Measurements from ENCODE around the gene RHEB.

RHEB gene

DNA sequence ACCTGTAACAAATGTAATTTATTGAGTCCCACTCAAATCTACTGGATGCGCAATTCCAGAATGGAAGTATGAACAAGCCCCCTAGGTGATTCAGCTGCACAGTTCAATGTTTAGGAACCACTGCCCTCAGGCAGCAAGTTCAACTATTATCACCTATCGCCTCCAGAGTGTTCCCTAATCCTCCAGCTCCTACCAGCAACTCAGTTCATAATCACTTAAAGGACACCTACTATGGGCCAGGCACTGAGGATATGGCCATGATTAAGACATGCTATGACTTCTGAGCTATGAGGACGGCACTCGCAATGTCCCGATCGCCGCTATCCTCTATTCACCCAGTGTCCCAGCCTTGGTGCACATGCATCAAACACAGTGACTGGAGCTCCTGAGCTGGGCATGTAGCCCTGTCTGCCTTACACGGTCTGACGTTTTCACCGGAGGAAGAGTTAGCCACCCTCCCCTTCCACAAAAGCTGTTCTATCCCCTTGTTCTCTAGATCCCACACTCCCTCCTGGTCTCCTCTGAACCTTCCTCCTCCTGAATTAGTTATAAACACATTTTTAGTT lies 22.3 kb downstream of the RHEB start:
- ATAC-seq (no peak), DNase-seq (no peak)
- Mint-ChIP-seq H3K4me3 (no peak overlapping the region), H3K27me3 (no peaks in the 10 kb centered on the region), H3K9me3 (no peaks in the 10 kb centered on the region), H3K4me1 (peaks cover 80% of the 10 kb centered on the region), H3K27ac (no peak overlapping the region)

DNA sequence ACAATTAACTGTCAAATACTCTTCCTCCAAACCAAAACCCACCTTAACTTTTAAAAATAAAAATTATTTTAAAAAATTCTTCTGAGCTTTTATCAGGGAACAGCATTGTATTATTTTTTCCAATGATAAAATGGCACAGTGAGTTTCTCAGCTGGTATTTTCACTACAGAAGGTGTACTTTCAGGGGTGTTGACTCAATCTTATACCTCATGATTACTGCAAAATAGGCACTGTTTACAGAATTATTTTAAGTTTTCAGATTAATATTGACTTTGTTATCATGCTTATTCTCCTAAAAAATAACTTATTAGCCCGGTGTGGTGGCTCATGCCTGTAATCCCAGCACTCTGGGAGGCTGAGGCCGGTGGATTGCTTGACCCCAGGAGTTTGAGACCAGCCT lies 24.3 kb downstream of the RHEB start:
- no peaks in the 10 kb centered on the region for H3K27me3 Mint-ChIP-seq
- H3K9me3 Mint-ChIP-seq, result no peaks in the 10 kb centered on the region
- DNase-seq (no peak), ATAC-seq (no peak)
- H3K4me1 Mint-ChIP-seq, result peaks cover 67% of the 10 kb centered on the region
- no peak overlapping the region for H3K27ac Mint-ChIP-seq
- no peak overlapping the region for H3K4me3 Mint-ChIP-seq

DNA sequence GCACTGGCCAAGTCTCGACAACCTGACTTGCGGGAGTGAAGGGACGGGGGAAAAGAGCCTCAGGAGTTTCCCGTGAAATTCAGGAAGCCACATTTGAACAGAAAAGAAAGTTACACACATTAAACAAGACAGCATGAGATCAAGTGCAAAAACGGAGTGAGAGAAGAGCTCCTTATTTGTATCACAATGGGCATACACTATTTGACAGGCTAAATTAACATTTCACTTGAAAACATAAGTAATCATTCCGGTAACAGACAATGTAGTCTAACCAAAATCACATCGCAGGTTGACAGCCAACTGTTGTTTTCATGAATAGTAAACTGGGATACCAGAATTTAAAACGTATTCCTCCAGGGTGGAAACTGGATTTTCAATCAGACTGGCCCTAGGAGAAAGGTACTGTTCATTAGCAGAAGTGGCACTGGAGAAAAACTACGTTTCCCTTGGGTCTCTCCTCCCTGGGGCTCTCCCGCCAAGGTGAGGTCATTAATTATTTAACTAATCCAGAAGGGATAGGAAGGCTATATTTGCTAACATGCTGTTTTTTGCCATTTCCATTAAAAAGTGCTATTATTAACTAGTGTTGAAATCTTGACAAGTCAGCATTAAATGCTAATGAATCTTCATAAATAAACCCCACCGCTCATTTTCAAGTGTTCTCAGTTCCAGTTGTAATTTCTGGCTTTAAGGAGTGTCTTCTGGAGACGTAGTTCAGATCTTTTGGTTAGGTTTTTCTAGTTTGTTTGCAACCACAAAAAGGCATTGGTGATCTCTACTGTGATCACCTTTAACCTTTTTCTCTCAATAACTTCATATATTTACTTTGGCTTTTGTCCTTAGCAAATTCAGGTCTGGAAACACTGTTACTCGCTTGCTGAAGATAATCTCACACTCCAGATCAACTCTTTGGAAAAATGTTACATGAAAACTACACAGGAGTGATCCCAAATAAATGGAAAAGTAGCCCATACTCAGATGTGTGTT lies 25.1 kb downstream of the RHEB start:
- no peaks in the 10 kb centered on the region for H3K9me3 Mint-ChIP-seq
- no peak overlapping the region for H3K4me3 Mint-ChIP-seq
- H3K27ac Mint-ChIP-seq, result peak overlapping the region in 1 of 2 donors; percentile 15
- ATAC-seq (no peak), DNase-seq (no peak)
- peaks cover 59% of the 10 kb centered on the region for H3K4me1 Mint-ChIP-seq
- H3K27me3 Mint-ChIP-seq, result no peaks in the 10 kb centered on the region

DNA sequence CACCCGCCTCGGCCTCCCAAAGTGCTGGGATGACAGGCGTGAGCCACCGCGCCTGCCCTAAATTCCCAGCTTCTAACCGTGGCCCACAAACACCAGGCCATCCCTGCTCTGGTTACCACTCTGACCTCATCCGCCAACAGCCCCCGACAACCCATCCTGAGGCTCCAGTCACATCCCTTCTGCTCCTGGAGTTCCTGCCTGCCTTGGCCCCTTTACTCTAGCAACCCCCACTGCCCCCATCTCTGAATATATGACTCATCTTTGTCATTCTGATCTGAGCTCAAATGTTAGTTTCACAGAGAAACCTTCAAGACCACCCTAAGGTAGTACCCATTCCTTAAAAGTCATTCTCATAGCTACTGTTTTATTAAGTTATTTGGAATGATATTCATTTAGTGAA lies 26.6 kb downstream of the RHEB start:
- no peak for ATAC-seq
- peak overlapping the region in 1 of 2 donors; percentile 54 for H3K27ac Mint-ChIP-seq
- H3K9me3 Mint-ChIP-seq, result no peaks in the 10 kb centered on the region
- H3K4me3 Mint-ChIP-seq, result no peak overlapping the region
- H3K27me3 Mint-ChIP-seq, result no peaks in the 10 kb centered on the region
- DNase-seq, result no peak
- peaks cover 45% of the 10 kb centered on the region for H3K4me1 Mint-ChIP-seq

DNA sequence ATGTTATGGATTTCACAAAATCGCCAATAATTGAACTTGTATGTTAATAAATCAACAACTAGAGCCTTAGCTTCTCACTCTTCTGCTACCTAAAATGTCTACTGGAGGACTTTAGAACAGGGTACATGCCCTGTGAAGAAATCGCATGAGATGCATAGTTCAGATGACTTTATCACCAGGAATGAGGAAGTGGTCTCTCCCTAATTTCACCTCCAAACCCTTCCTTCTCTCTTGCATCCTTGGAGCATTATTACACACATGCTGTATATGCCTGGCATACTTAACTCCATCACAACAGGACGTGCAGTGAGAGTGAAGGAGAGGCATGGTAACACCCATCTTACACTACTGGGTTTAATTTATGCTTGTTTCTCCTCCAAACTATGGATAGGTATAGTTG lies 27.8 kb downstream of the RHEB start:
- no peak overlapping the region for H3K27ac Mint-ChIP-seq
- H3K4me3 Mint-ChIP-seq, result no peak overlapping the region
- no peak for DNase-seq
- peaks cover 34% of the 10 kb centered on the region for H3K4me1 Mint-ChIP-seq
- ATAC-seq, result no peak
- H3K27me3 Mint-ChIP-seq, result no peaks in the 10 kb centered on the region
- no peaks in the 10 kb centered on the region for H3K9me3 Mint-ChIP-seq

DNA sequence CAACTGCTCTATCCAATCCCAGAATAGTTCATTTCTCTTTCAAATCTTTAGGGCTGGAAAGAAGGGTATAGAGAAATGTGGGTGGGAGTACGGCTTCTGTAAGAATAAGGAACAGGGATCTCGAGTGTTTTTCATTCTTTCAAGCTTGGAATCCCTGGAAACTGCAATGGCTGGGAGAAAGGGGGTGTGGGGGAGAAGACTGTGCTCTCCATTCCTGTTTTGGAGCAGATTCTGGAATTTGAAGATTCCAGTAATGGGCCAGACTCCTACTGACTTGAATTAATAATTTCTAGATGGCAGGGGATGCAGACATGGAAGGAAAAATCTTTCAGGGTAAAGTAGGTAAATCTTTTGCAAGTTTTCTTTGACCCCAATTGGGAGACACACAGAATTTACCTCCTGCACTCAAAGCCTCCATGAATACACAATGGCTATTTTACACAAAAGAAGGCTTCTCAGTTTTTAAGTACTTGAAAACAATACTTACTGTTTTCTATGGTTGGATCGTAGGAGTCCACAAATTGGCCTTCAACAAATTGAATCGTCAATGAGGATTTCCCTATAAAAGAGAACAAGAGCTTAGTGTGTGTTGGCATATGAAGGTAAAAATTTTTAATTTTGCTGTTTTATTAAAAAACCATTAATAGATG lies 29.1 kb downstream of the RHEB start:
- Mint-ChIP-seq H3K27ac (peak overlapping the region in 1 of 2 donors; percentile 54), H3K27me3 (no peaks in the 10 kb centered on the region), H3K4me3 (no peak overlapping the region), H3K9me3 (no peaks in the 10 kb centered on the region), H3K4me1 (peaks cover 33% of the 10 kb centered on the region)
- ATAC-seq, result no peak
- no peak for DNase-seq

DNA sequence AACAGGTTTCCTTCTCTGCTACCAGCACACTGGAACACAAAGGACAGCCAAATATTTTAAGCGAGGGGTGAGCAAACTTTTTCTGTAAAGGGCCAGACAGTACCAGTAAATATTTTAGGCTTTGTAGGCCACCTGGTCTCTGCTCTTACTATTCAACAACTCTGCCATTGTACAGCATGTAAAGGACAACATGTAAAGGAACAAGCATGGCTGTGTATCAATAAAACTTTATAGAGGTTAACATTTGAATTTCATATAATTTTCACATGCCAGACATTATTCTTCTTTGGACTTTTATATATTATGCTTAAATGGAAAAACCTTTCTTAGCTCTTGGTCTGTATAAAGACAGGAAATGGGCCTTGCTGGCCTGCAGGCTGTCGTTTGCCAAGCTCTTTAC lies 30.2 kb downstream of the RHEB start:
- Mint-ChIP-seq H3K27ac (peak overlapping the region in 1 of 2 donors; percentile 81), H3K4me1 (peaks cover 31% of the 10 kb centered on the region), H3K9me3 (no peaks in the 10 kb centered on the region), H3K27me3 (no peaks in the 10 kb centered on the region), H3K4me3 (no peak overlapping the region)
- ATAC-seq, result no peak
- no peak for DNase-seq

DNA sequence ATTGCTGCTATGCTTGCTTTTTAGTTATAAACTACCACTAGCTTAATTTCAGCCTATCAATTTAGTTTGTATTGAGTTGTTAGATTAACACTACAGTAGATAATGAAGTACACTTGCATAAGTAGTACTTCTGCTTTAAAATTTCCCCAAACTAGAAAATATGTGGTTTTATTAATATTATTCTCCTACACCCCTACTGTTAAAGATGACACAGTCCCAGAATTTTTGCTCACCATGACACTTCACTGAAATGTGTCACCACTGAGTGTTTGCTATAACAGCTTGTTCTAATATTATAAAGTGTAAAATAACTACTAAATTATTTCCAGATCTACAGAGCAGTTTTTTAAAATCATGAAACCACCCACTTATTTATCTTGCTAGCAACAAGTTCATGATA lies 31.6 kb downstream of the RHEB start:
- no peak for ATAC-seq
- H3K27me3 Mint-ChIP-seq, result no peaks in the 10 kb centered on the region
- no peak for DNase-seq
- peaks cover 25% of the 10 kb centered on the region for H3K4me1 Mint-ChIP-seq
- no peak overlapping the region for H3K27ac Mint-ChIP-seq
- H3K9me3 Mint-ChIP-seq, result no peaks in the 10 kb centered on the region
- no peak overlapping the region for H3K4me3 Mint-ChIP-seq

DNA sequence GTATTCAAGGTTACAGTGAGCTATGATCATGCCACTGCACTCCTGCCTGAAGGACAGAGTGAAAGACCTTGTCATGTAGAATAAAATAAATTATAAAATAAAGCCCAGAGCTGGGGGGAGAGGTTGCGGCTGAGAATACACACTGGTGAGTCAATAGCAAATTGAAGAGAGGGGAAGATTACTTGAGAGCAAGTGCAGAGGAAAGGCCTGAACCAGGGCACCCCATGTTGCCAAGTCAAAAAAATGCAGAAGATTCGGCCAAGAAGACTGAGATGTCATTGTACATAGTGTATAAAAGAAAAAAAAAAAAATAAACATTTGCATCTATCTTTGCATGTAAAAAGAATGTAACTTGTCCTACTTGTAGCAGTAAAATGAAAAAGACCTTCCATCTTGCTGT lies 32.5 kb downstream of the RHEB start:
- Mint-ChIP-seq H3K9me3 (no peaks in the 10 kb centered on the region), H3K4me1 (peaks cover 30% of the 10 kb centered on the region), H3K4me3 (no peak overlapping the region), H3K27ac (peak overlapping the region in 1 of 2 donors; percentile 66), H3K27me3 (no peaks in the 10 kb centered on the region)
- DNase-seq (no peak), ATAC-seq (no peak)

DNA sequence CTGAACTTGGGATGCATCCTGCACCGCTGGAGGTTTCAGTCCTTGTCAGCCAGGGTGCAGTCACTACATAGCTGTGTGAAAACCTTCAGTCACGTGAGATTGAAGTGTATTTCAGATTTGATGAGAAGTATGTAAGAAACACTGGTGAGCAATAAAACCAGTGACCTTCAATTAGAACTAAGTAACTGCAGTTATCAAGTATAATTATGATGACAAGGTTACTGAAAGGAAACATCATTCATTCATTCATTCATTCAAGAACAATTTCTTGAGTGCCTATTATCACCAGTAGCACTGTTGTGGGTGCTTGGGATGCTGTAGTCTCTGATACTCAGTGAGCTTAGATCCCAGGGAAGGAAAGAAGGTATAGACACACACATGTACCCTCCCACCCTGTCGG lies 33.6 kb downstream of the RHEB start:
- H3K27me3 Mint-ChIP-seq, result no peaks in the 10 kb centered on the region
- H3K4me1 Mint-ChIP-seq, result peaks cover 36% of the 10 kb centered on the region
- no peak overlapping the region for H3K27ac Mint-ChIP-seq
- H3K9me3 Mint-ChIP-seq, result no peaks in the 10 kb centered on the region
- ATAC-seq, result no peak
- DNase-seq, result no peak
- no peak overlapping the region for H3K4me3 Mint-ChIP-seq

DNA sequence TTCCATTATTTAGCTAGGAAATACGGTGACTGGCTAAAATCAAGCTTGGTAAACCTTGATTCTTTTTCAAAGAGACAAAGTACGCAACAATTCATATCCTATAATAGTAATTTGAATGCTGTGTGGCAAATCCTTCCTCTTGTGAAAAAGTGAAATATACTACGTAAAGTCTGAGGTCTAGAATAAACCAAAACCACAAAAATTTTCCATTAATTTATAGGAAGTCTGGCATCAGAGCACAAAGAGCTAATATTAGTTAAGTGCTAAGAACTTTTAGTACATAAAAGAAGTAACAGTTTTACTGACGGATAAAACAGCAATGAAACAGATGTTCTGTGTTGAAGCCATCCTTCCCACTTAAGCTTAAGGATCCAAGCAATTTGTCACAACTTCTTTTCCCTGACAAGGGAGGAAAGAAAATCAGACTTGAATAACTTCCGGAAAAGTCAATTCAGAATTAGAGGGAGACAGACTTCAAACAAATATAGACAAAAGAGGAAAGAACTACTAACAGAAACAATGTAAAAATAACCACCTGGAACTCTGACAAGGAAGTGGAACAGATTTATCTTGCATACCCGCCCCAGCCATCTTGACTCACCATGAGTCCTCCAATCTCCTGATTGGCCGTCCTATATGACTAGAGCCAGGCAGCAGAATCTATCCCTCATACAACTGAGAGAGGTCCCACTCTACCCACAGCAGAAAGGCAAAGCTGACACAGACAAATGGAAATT lies 34.6 kb downstream of the RHEB start:
- DNase-seq (no peak), ATAC-seq (no peak)
- H3K4me3 Mint-ChIP-seq, result no peak overlapping the region
- no peaks in the 10 kb centered on the region for H3K27me3 Mint-ChIP-seq
- H3K9me3 Mint-ChIP-seq, result no peaks in the 10 kb centered on the region
- H3K4me1 Mint-ChIP-seq, result peaks cover 36% of the 10 kb centered on the region
- peak overlapping the region in 1 of 2 donors; percentile 8 for H3K27ac Mint-ChIP-seq

DNA sequence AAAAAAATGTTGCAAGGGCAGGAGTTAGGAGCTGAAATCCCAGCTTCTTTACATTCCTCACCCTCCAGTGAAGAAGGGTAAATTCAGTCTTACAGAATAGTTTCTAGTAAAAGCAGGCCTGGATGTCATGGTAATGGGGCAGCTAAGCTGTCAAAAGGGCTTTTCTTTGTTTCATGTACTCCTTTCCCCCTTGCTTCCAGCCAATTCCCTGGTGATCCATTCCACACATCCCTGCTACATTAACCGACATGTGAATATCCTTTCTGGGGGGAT lies 36.0 kb downstream of the RHEB start:
- ATAC-seq (no peak), DNase-seq (no peak)
- peaks cover 36% of the 10 kb centered on the region for H3K4me1 Mint-ChIP-seq
- no peaks in the 10 kb centered on the region for H3K9me3 Mint-ChIP-seq
- no peak overlapping the region for H3K27ac Mint-ChIP-seq
- no peaks in the 10 kb centered on the region for H3K27me3 Mint-ChIP-seq
- H3K4me3 Mint-ChIP-seq, result no peak overlapping the region

DNA sequence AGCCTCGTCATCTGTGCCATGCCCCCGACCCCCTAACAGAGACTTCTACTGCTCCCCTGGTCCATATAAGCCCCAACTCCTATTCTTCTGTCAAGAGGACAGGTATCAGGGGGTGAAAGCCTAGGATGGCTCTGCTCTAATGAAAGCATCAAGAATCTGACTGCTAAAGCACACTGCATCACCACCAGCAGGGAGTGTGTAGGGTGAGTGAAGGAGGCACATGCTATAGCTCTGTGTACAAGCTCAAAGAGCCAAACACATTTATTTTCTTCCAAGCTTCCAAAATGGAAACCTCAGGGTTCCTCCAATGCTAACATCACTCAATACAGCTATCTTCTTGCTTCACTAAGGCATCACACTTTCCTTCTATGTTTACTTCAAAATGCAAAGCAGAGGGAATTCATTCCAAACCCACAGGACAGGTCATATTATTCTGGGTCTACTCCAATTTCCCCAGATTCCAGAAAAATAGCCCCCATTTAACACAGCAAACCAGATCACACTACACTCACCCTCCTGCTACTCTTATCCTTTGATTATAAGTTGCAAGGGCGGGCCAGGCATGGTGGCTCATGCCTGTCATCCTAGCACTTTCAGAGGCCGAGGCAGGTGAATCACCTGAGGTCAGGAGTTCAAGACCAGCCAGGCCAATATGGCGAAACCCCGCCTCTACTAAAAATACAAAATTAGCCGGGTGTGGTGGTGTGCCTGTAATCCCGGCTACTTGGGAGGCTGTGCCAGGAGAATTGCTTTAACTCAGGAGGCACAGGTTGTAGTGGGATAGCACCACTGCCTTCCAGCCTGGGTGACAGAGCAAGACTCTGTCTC lies 36.6 kb downstream of the RHEB start:
- Mint-ChIP-seq H3K4me1 (peaks cover 36% of the 10 kb centered on the region), H3K27me3 (no peaks in the 10 kb centered on the region), H3K9me3 (no peaks in the 10 kb centered on the region), H3K27ac (no peak overlapping the region), H3K4me3 (no peak overlapping the region)
- DNase-seq (no peak), ATAC-seq (no peak)

DNA sequence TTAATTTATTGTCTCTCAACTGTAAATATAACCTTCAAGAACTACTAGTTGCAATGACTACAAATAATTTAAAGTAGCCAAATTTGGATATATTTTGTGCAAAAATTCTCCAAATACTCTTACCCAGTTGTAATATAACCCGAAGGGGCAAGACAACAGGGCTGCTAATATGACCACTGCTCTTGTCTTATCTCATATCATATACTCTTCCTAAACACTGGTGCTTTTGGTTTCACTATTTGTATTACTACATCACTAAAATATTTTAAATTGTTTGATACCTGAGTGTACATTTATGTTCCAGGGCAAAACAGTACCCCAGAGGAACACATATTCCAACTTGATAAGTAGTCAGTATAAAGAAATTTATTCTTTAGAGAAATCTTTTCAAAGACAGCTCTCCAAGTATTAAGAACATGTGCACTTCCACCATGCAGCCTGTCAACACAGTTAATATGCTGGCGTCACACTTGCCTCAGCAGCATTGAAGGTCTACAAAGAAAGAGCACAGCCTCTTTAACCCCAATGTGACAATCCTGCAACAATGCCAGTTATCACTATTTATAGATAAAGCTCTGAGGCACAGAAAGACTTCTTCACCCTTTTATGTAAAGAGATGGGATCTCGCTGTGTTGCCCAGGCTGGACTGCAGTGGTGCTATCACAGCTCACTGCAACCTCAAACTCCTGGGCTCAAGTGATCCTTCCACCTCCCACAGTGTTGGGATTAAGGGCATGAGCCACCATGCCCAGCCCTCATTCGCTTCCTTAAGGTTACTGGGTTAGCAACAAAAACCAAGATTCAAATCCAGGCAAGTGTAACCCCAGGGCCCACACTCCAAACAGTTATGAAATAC lies 37.8 kb downstream of the RHEB start:
- Mint-ChIP-seq H3K27me3 (no peaks in the 10 kb centered on the region), H3K27ac (no peak overlapping the region), H3K4me3 (no peak overlapping the region), H3K4me1 (peaks cover 36% of the 10 kb centered on the region), H3K9me3 (no peaks in the 10 kb centered on the region)
- ATAC-seq (no peak), DNase-seq (no peak)
